Stimulated activated CD8-positive, alpha-beta memory T cell treated with anti-CD3 and anti-CD28 coated beads, Interleukin-15, amount 100 ng/mL, for 24 hours (primary cell): ENCODE data around the gene SCAP.
A peak's percentile ranks its signal among the peaks of the same experiment; 100 is the strongest.

Source experiments
- DNase-seq: peaks from one replicate; pipeline ENCODE4 v3.0.0-alpha.2; 2020; ENCODE audit warnings: low read depth

The SCAP gene

GRCh38 chr3:47430606-47431005 is 45.1 kb downstream of the SCAP start:
- no peak for DNase-seq

GRCh38 chr3:47429476-47430270 is 46.1 kb downstream of the SCAP start:
- no peak for DNase-seq

GRCh38 chr3:47428662-47429061 is 47.1 kb downstream of the SCAP start:
- DNase-seq, result no peak

GRCh38 chr3:47427866-47428265 is 47.9 kb downstream of the SCAP start:
- no peak for DNase-seq

- DNase-seq, result no peak
Measured at GRCh38 chr3:47425959-47426358, 49.8 kb downstream of the SCAP start.

- no peak for DNase-seq
Measured at GRCh38 chr3:47425383-47425778, 50.4 kb downstream of the SCAP start.

- DNase-seq, result no peak
Measured at GRCh38 chr3:47424434-47425382, 51.0 kb downstream of the SCAP start.

GRCh38 chr3:47423548-47424145 is 52.1 kb downstream of the SCAP start:
- DNase-seq, result no peak

GRCh38 chr3:47422743-47423142 is 53.0 kb downstream of the SCAP start:
- DNase-seq, result no peak

GRCh38 chr3:47421741-47422649 is 53.7 kb downstream of the SCAP start:
- DNase-seq, result no peak

- peak; percentile 66 for DNase-seq
Measured at GRCh38 chr3:47420511-47421484, 54.9 kb downstream of the SCAP start.

- no peak for DNase-seq
Measured at GRCh38 chr3:47420044-47420430, 55.7 kb downstream of the SCAP start.

- DNase-seq, result no peak
Measured at GRCh38 chr3:47419083-47420043, 56.4 kb downstream of the SCAP start.

GRCh38 chr3:47418167-47419082 is 57.3 kb downstream of the SCAP start:
- no peak for DNase-seq

- DNase-seq, result no peak
Measured at GRCh38 chr3:47416041-47416440, 59.7 kb downstream of the SCAP start.

GRCh38 chr3:47414666-47415587 is 60.8 kb downstream of the SCAP start:
- DNase-seq, result no peak

GRCh38 chr3:47414161-47414564 is 61.6 kb downstream of the SCAP start:
- DNase-seq, result no peak
